ENCODE measurements around the gene CDC37.
"Not testable (repeated sequence)": the region's sequence is repeated elsewhere in the genome, so short reads cannot be mapped to it uniquely, and the experiment has no call there.

- TF ChIP-seq CTCF, POLR2A (IDR thresholded peaks at IDR 0.05): not testable (repeated sequence)
These were observed 20.2 kb downstream of the CDC37 start for GRCh38 chr19:10383223-10383499.

All from adrenal gland (tissue), 5 donors.